HepG2 (cell line): ENCODE measurements around the gene TNP2. TPM values are rescaled to one million over a fixed set of nuclear protein-coding genes. Genes with fewer than 3 reads are reported as not detected.

Source experiments
- ASH2L ChIP-seq: fragments of 300-600, 200-600 bp; sonication (generic); IDR thresholded peaks from 2 replicates; pipeline ENCODE4 v1.7.0; 2017; ENCODE audit warnings: low read depth, mild to moderate bottlenecking, moderate library complexity, mixed read lengths, low read length; ENCODE audit not compliant: insufficient read length
- POLR2AphosphoS2 ChIP-seq: IDR thresholded peaks from 2 replicates; pipeline ENCODE4 v1.6.1; 2011; ENCODE audit warnings: low read depth, low read length, improper control_type of control experiment
- RARA ChIP-seq: IDR thresholded peaks from 2 replicates; pipeline ENCODE4 v1.6.1; 2016; ENCODE audit warnings: missing genetic modification reagents, missing compliant biosample characterization
- SOX13 ChIP-seq, 3 experiments: fragments of 450-650 bp in 1 of 3; sonication (generic) in 1 of 3; formaldehyde crosslinking in 1 of 3; IDR thresholded peaks in 2 of 3; conservative IDR thresholded peaks in 1 of 3; 2 replicates each; pipeline versions ENCODE4 v1.5.0 to v1.6.1; 2016 to 2020; ENCODE audit warnings: antibody characterized with exemption in 1 of 3, mild to moderate bottlenecking in 1 of 3, missing compliant biosample characterization in 1 of 3, missing genetic modification reagents in 1 of 3, moderate library complexity in 1 of 3
- TOE1 ChIP-seq: sonication (generic); formaldehyde crosslinking; IDR thresholded peaks from 2 replicates; pipeline ENCODE4 v1.4.0; 2020; ENCODE audit warnings: mild to moderate bottlenecking, missing genetic modification reagents
- ZNF101 ChIP-seq: sonication (generic); formaldehyde crosslinking; IDR thresholded peaks from 2 replicates; pipeline ENCODE4 v1.4.0; 2020; ENCODE audit warnings: mild to moderate bottlenecking, low read depth, missing genetic modification reagents, borderline replicate concordance
- ZSCAN30 ChIP-seq: sonication (generic); formaldehyde crosslinking; IDR thresholded peaks from 2 replicates; pipeline ENCODE4 v1.5.0; 2020; ENCODE audit warnings: mild to moderate bottlenecking, missing genetic modification reagents
- polyA plus RNA-seq, 8 experiments: library from polyadenylated mRNA; depleted of rRNA in 3 of 8; stranded (reverse) in 7 of 8; unstranded in 1 of 8; fragments of >200 nt; fragmentation: Illumina TruSeq in 4 of 8; extraction: Trizol in 4 of 8; gene quantifications; 2 replicates each; pipeline versions ENCODE4 v1.2.1 to v1.2.3, GENCODE V29; 2011 to 2016; ENCODE audit warnings: low read depth in 4 of 8, missing spikeins in 1 of 8, mixed read lengths in 1 of 8; ENCODE audit not compliant: insufficient read depth in 1 of 8
- total RNA-seq, 5 experiments: library from RNA; depleted of rRNA; stranded (reverse); fragments of >200 nt; fragmentation: Illumina TruSeq; extraction: Trizol; gene quantifications; 2 replicates each; pipeline ENCODE4 v1.2.3, GENCODE V29; 2016; ENCODE audit warnings: low read depth in 1 of 5
- TF ChIP-seq, protein P1 (sequence below), 2 experiments: fragments of 450-650 bp in 1 of 2; sonication (generic) in 1 of 2; formaldehyde crosslinking; IDR thresholded peaks; 2 replicates each; pipeline versions ENCODE4 v1.5.0 to v1.8.0; 2020 to 2022; ENCODE audit warnings: mild to moderate bottlenecking in 1 of 2, missing genetic modification reagents in 1 of 2
- TF ChIP-seq, protein P2 (sequence below): sonication (generic); formaldehyde crosslinking; IDR thresholded peaks from 2 replicates; pipeline ENCODE4 v1.9.0; 2021; ENCODE audit warnings: missing genetic modification reagents, mild to moderate bottlenecking, borderline replicate concordance
- TF ChIP-seq, protein P3 (sequence below): sonication (generic); formaldehyde crosslinking; conservative IDR thresholded peaks from 2 replicates; pipeline ENCODE4 v1.4.0; 2020; ENCODE audit warnings: missing genetic modification reagents
- TF ChIP-seq, protein P4 (sequence below): sonication (generic); formaldehyde crosslinking; IDR thresholded peaks from 2 replicates; pipeline ENCODE4 v1.4.0; 2020; ENCODE audit warnings: missing genetic modification reagents, mild to moderate bottlenecking, borderline replicate concordance
- TF ChIP-seq, protein P5 (sequence below): IDR thresholded peaks from 2 replicates; pipeline ENCODE4 v1.6.1; 2016
- TF ChIP-seq, protein P6 (sequence below): sonication (generic); formaldehyde crosslinking; IDR thresholded peaks from 2 replicates; pipeline ENCODE4 v1.8.1; 2023; ENCODE audit warnings: mild to moderate bottlenecking, missing genetic modification reagents, borderline replicate concordance
- TF ChIP-seq, protein P7 (sequence below): sonication (generic); formaldehyde crosslinking; conservative IDR thresholded peaks from 2 replicates; pipeline ENCODE4 v1.4.0; 2020; ENCODE audit warnings: missing genetic modification reagents
- TF ChIP-seq, protein P8 (sequence below): IDR thresholded peaks from 2 replicates; pipeline ENCODE4 v1.6.1; 2016; ENCODE audit warnings: missing genetic modification reagents, missing compliant biosample characterization

The TNP2 gene
- total and polyA plus RNA-seq, 2 of the 13 experiments (the other 11 are each of a cell fraction or from before 2014, with no cell fraction given): not detected

DNA sequence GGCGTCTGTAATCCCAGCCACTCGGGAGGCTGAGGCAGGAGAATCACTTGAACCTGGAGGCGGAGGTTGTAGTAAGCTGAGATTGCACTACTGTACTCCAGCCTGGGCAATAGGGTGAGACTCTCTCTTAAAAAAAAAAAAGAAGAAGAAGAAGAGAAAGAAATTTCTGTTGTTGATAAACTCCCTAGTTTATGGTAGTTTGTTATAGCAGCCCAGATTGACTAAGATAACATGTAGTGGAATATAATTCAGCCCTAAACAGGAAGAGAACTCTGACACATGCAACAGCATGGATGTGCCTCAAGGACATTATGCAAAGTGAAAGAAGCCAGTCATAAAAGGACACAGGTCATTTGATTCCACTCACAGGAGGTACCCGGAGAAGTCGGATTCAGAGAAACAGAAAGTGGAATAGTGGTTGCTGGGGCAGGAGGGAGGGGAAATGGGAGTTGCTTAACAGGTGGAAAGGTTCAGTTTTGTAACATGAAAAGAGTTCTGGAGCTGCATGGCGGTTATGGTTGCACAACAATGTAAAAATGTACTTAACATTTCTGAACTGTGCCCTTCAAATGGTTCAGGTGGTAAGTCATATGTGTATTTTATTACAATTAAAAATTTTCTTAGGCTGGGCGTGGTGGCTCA lies 38.0 kb upstream of the TNP2 start (continued):
- TF ChIP-seq, protein P1, sequence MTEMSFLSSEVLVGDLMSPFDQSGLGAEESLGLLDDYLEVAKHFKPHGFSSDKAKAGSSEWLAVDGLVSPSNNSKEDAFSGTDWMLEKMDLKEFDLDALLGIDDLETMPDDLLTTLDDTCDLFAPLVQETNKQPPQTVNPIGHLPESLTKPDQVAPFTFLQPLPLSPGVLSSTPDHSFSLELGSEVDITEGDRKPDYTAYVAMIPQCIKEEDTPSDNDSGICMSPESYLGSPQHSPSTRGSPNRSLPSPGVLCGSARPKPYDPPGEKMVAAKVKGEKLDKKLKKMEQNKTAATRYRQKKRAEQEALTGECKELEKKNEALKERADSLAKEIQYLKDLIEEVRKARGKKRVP (CRISPR knock-in tag; IDR thresholded peaks at IDR 0.05): peak in 1 of 2 experiments; percentile 46; a peak in 2 of 4 replicates
- TF ChIP-seq TOE1 (CRISPR knock-in tag): peak; percentile 79; the same call in 1 of the 2 replicates
- TF ChIP-seq, protein P2, sequence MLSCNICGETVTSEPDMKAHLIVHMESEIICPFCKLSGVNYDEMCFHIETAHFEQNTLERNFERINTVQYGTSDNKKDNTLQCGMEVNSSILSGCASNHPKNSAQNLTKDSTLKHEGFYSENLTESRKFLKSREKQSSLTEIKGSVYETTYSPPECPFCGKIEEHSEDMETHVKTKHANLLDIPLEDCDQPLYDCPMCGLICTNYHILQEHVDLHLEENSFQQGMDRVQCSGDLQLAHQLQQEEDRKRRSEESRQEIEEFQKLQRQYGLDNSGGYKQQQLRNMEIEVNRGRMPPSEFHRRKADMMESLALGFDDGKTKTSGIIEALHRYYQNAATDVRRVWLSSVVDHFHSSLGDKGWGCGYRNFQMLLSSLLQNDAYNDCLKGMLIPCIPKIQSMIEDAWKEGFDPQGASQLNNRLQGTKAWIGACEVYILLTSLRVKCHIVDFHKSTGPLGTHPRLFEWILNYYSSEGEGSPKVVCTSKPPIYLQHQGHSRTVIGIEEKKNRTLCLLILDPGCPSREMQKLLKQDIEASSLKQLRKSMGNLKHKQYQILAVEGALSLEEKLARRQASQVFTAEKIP (CRISPR knock-in tag): no peak
- TF ChIP-seq, protein P3, sequence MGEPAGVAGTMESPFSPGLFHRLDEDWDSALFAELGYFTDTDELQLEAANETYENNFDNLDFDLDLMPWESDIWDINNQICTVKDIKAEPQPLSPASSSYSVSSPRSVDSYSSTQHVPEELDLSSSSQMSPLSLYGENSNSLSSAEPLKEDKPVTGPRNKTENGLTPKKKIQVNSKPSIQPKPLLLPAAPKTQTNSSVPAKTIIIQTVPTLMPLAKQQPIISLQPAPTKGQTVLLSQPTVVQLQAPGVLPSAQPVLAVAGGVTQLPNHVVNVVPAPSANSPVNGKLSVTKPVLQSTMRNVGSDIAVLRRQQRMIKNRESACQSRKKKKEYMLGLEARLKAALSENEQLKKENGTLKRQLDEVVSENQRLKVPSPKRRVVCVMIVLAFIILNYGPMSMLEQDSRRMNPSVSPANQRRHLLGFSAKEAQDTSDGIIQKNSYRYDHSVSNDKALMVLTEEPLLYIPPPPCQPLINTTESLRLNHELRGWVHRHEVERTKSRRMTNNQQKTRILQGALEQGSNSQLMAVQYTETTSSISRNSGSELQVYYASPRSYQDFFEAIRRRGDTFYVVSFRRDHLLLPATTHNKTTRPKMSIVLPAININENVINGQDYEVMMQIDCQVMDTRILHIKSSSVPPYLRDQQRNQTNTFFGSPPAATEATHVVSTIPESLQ (CRISPR knock-in tag): no peak
- TF ChIP-seq, protein P4, sequence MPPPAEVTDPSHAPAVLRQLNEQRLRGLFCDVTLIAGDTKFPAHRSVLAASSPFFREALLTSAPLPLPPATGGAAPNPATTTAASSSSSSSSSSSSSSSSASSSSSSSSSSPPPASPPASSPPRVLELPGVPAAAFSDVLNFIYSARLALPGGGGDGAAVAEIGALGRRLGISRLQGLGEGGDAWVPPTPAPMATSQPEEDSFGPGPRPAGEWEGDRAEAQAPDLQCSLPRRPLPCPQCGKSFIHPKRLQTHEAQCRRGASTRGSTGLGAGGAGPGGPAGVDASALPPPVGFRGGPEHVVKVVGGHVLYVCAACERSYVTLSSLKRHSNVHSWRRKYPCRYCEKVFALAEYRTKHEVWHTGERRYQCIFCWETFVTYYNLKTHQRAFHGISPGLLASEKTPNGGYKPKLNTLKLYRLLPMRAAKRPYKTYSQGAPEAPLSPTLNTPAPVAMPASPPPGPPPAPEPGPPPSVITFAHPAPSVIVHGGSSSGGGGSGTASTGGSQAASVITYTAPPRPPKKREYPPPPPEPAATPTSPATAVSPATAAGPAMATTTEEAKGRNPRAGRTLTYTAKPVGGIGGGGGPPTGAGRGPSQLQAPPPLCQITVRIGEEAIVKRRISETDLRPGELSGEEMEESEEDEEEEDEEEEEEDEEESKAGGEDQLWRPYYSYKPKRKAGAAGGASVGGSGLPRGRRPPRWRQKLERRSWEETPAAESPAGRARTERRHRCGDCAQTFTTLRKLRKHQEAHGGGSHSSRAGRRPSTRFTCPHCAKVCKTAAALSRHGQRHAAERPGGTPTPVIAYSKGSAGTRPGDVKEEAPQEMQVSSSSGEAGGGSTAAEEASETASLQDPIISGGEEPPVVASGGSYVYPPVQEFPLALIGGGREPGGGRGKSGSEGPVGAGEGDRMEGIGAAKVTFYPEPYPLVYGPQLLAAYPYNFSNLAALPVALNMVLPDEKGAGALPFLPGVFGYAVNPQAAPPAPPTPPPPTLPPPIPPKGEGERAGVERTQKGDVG (CRISPR knock-in tag): no peak
- TF ChIP-seq, protein P5, sequence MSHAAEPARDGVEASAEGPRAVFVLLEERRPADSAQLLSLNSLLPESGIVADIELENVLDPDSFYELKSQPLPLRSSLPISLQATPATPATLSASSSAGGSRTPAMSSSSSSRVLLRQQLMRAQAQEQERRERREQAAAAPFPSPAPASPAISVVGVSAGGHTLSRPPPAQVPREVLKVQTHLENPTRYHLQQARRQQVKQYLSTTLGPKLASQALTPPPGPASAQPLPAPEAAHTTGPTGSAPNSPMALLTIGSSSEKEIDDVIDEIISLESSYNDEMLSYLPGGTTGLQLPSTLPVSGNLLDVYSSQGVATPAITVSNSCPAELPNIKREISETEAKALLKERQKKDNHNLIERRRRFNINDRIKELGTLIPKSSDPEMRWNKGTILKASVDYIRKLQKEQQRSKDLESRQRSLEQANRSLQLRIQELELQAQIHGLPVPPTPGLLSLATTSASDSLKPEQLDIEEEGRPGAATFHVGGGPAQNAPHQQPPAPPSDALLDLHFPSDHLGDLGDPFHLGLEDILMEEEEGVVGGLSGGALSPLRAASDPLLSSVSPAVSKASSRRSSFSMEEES: peak; percentile 55
- TF ChIP-seq, protein P6, sequence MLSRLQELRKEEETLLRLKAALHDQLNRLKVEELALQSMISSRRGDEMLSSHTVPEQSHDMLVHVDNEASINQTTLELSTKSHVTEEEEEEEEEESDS (CRISPR knock-in tag): peak; percentile 65; the same call in 1 of the 2 replicates
- TF ChIP-seq ASH2L: peak; percentile 66
- TF ChIP-seq, protein P7, sequence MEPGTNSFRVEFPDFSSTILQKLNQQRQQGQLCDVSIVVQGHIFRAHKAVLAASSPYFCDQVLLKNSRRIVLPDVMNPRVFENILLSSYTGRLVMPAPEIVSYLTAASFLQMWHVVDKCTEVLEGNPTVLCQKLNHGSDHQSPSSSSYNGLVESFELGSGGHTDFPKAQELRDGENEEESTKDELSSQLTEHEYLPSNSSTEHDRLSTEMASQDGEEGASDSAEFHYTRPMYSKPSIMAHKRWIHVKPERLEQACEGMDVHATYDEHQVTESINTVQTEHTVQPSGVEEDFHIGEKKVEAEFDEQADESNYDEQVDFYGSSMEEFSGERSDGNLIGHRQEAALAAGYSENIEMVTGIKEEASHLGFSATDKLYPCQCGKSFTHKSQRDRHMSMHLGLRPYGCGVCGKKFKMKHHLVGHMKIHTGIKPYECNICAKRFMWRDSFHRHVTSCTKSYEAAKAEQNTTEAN (CRISPR knock-in tag): peak; percentile 83
- peak; percentile 90 for TF ChIP-seq RARA
- TF ChIP-seq ZNF101 (CRISPR knock-in tag): no peak
- no peak for TF ChIP-seq ZSCAN30 (CRISPR knock-in tag)
- TF ChIP-seq, protein P8, sequence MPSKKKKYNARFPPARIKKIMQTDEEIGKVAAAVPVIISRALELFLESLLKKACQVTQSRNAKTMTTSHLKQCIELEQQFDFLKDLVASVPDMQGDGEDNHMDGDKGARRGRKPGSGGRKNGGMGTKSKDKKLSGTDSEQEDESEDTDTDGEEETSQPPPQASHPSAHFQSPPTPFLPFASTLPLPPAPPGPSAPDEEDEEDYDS (CRISPR knock-in tag): peak; percentile 67; the same call in 1 of the 2 replicates
- 0 out of 2 replicates have a peak, but pooled peaks have one; percentile 62 for TF ChIP-seq SOX13 (IDR thresholded peaks at IDR 0.05)
- TF ChIP-seq SOX13 (CRISPR knock-in tag; conservative IDR thresholded peaks at IDR 0.05 in 1 of 2, IDR thresholded peaks at IDR 0.05 in 1 of 2): peak in 1 of 2 experiments; percentile 74; a peak in 2 of 4 replicates
- TF ChIP-seq POLR2AphosphoS2: no peak
